ENCODE results near the gene MUC4.
A peak's percentile ranks its signal among the peaks of the same experiment; 100 is the strongest.

Gene MUC4

GRCh38 chr3:195763076-195763830, 48.5 kb downstream of the MUC4 start:
- DNase-seq (ENCODE audit: low read depth, low spot score), result no peak
- no peaks in the 10 kb centered on the region for H3K9me3 ChIP-seq (ENCODE audit: low read depth, low read length)
- H3K4me3 ChIP-seq, result no peak overlapping the region
- H3K36me3 ChIP-seq (ENCODE audit: insufficient read depth, low read length), result no peaks in the 10 kb centered on the region
- no peak overlapping the region for H3K9ac ChIP-seq (ENCODE audit: insufficient read length)
- no peak overlapping the region for H3K27ac ChIP-seq
- TF ChIP-seq POLR2AphosphoS5 (IDR thresholded peaks at IDR 0.05; ENCODE audit: borderline replicate concordance, low read depth, low read length) (no peak), EZH2 (IDR thresholded peaks at IDR 0.05) (no peak), FOXP2 (optimal IDR thresholded peaks at IDR 0.05; ENCODE audit: control extremely low read depth, extremely low read length, insufficient read depth) (no peak)

DNA sequence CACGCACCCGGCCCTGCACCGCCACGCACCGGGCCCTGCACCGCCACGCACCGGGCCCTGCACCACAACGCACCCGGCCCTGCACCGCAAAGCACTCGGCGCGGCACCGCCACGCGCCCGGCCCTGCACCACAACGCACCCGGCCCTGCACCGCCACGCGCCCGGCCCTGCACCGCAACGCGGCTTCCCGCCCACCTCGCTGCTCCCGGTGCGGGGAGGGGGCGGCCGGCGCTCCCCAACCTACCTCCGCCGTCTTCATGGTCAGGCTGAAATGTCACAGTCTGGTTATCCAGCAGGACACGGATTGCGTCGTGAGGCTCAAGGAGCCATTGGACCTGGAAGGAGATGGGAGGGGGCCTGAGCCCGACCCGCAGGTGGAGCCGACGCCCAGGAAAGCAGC, 49.1 kb downstream of the MUC4 start:
- TF ChIP-seq POLR2AphosphoS5 (IDR thresholded peaks at IDR 0.05; ENCODE audit: borderline replicate concordance, low read depth, low read length), result no peak
- Histone ChIP-seq H3K36me3 (ENCODE audit: insufficient read depth, low read length) (no peaks in the 10 kb centered on the region), H3K27ac (no peak overlapping the region), H3K9me3 (ENCODE audit: low read depth, low read length) (no peaks in the 10 kb centered on the region), H3K4me3 (no peak overlapping the region), H3K9ac (ENCODE audit: insufficient read length) (no peak overlapping the region)
- DNase-seq (ENCODE audit: low read depth, low spot score), result no peak

- no peaks in the 10 kb centered on the region for H3K36me3 ChIP-seq (ENCODE audit: insufficient read depth, low read length)
- DNase-seq (ENCODE audit: low read depth, low spot score), result no peak
- H3K4me3 ChIP-seq, result no peak overlapping the region
- H3K9me3 ChIP-seq (ENCODE audit: low read depth, low read length), result no peaks in the 10 kb centered on the region
- TF ChIP-seq FOXP2 (optimal IDR thresholded peaks at IDR 0.05; ENCODE audit: control extremely low read depth, extremely low read length, insufficient read depth), result no peak
- no peak for TF ChIP-seq POLR2AphosphoS5 (IDR thresholded peaks at IDR 0.05; ENCODE audit: borderline replicate concordance, low read depth, low read length)
- TF ChIP-seq EZH2 (IDR thresholded peaks at IDR 0.05), result no peak
- H3K27ac ChIP-seq, result no peak overlapping the region
- H3K9ac ChIP-seq (ENCODE audit: insufficient read length), result no peak overlapping the region
These were observed 49.5 kb downstream of the MUC4 start for GRCh38 chr3:195762249-195762585.

DNA sequence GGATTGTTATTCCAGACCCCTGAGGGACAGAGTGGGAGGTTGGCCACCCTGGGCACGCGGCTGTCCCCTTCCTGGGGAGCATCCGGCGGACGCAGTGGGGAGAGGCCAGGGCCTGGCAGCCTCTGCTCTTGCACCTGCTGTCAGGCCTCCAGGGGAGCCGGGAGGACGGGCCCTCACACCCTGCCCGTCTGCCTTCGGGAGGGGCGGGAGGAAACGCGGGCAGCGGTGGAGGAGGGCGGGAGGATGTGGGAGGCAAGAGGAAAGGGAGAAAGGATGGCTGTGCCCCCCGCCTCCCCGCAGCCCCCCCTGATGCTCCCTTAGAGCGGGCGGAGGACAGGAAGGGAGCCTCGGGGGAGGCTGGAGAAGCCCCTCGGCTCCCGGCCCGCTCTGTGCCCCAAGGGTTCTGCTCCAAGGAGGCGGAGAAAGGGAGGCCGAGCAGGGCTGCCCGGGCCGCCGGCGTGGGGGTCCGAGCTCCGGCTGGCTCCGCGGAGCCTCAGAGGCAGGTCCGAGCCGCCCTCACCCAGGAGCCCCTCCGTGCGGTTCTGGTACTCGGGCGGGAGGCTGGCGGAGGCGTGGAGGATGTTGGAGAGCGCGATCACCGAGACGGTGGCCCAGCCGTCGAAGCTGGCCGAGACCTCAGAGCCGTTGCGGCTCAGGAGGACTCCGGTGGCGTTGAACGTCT, 50.0 kb downstream of the MUC4 start:
- DNase-seq (ENCODE audit: low read depth, low spot score), result no peak
- H3K9me3 ChIP-seq (ENCODE audit: low read depth, low read length), result no peaks in the 10 kb centered on the region
- H3K4me3 ChIP-seq, result no peak overlapping the region
- no peaks in the 10 kb centered on the region for H3K36me3 ChIP-seq (ENCODE audit: insufficient read depth, low read length)
- TF ChIP-seq POLR2AphosphoS5 (IDR thresholded peaks at IDR 0.05; ENCODE audit: borderline replicate concordance, low read depth, low read length) (no peak), FOXP2 (optimal IDR thresholded peaks at IDR 0.05; ENCODE audit: control extremely low read depth, extremely low read length, insufficient read depth) (no peak), EZH2 (IDR thresholded peaks at IDR 0.05) (peak; percentile 21)
- H3K27ac ChIP-seq, result no peak overlapping the region
- no peak overlapping the region for H3K9ac ChIP-seq (ENCODE audit: insufficient read length)

GRCh38 chr3:195761123-195761566, 50.6 kb downstream of the MUC4 start:
- Histone ChIP-seq H3K9ac (ENCODE audit: insufficient read length) (no peak overlapping the region), H3K27ac (no peak overlapping the region), H3K36me3 (ENCODE audit: insufficient read depth, low read length) (no peaks in the 10 kb centered on the region), H3K4me3 (no peak overlapping the region), H3K9me3 (ENCODE audit: low read depth, low read length) (no peaks in the 10 kb centered on the region)
- no peak for DNase-seq (ENCODE audit: low read depth, low spot score)
- TF ChIP-seq EZH2 (IDR thresholded peaks at IDR 0.05), result no peak
- TF ChIP-seq POLR2AphosphoS5 (IDR thresholded peaks at IDR 0.05; ENCODE audit: borderline replicate concordance, low read depth, low read length), result no peak
- TF ChIP-seq FOXP2 (optimal IDR thresholded peaks at IDR 0.05; ENCODE audit: control extremely low read depth, extremely low read length, insufficient read depth), result no peak

DNA sequence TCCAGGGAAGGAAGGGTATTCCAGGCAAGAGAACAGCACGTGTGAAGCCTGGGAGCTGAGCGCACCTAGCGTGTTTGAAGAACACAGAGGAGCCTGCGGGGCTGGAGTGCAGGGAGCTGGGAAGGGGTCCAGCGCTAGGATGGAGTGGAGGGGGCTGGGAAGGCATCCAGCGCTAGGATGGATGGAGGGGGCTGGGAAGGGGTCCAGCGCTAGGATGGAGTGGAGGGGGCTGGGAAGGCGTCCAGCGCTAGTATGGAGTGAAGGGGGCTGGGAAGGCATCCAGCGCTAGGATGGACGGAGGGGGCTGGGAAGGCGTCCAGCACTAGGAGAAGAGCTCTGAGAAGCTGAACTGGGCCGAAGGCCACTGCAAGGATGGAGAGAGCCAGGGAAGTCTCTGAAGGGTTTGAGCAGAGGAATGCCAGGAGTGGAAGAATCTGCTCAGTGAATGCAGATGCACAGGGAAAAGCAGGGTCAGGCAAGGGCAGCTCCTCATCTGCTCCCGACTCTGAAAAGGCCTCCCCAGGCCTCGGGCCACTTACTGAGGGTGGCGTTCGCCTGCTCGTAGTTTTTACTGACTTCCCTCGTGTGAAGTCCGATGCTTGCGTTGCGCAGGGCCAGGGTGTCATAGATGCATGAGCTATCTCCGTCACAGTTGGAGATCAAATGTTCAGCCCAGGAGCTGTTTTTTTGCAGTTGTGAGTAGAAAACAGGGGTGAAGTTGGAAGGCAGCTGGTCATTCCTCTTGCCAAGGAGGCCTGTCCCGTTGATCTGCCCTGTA, 51.2 kb downstream of the MUC4 start:
- H3K9ac ChIP-seq (ENCODE audit: insufficient read length), result no peak overlapping the region
- DNase-seq (ENCODE audit: low read depth, low spot score), result no peak
- TF ChIP-seq POLR2AphosphoS5 (IDR thresholded peaks at IDR 0.05; ENCODE audit: borderline replicate concordance, low read depth, low read length), result no peak
- no peak for TF ChIP-seq EZH2 (IDR thresholded peaks at IDR 0.05)
- TF ChIP-seq FOXP2 (optimal IDR thresholded peaks at IDR 0.05; ENCODE audit: control extremely low read depth, extremely low read length, insufficient read depth), result no peak
- H3K9me3 ChIP-seq (ENCODE audit: low read depth, low read length), result no peaks in the 10 kb centered on the region
- H3K4me3 ChIP-seq, result no peak overlapping the region
- no peaks in the 10 kb centered on the region for H3K36me3 ChIP-seq (ENCODE audit: insufficient read depth, low read length)
- no peak overlapping the region for H3K27ac ChIP-seq

DNA sequence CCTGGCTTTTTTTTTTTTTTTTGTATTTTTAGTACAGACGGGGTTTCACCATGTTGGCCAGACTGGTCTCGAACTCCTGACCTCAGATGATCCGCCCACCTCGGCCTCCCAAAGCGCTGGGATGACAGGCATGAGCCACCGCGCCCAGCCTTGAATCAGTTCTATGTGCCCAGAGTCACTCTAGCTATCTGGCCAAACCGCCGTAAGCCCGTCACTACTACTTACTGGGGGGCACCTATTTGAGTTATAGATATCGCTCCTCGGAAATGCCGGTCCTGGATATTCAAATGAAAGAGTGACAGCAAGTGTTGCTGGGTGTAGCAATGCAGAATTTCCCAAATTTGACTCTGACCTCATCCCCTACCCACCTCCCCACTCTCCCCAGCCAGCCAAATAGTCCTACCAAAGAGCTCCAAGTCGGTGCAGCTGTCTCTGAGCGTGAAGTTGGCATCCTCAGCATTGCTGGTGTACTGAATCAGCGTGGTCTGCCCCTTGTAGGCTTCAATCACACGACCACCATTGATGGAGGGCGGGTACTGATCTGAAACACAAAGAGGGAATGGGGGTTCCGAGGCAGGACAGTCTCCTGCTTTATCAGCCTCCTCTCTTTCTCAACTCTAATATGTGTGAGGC, 52.9 kb downstream of the MUC4 start:
- Histone ChIP-seq H3K27ac (no peak overlapping the region), H3K4me3 (no peak overlapping the region), H3K9me3 (ENCODE audit: low read depth, low read length) (no peaks in the 10 kb centered on the region), H3K36me3 (ENCODE audit: insufficient read depth, low read length) (no peaks in the 10 kb centered on the region), H3K9ac (ENCODE audit: insufficient read length) (no peak overlapping the region)
- no peak for DNase-seq (ENCODE audit: low read depth, low spot score)
- no peak for TF ChIP-seq FOXP2 (optimal IDR thresholded peaks at IDR 0.05; ENCODE audit: control extremely low read depth, extremely low read length, insufficient read depth)
- no peak for TF ChIP-seq POLR2AphosphoS5 (IDR thresholded peaks at IDR 0.05; ENCODE audit: borderline replicate concordance, low read depth, low read length)
- no peak for TF ChIP-seq EZH2 (IDR thresholded peaks at IDR 0.05)

- no peak for TF ChIP-seq POLR2AphosphoS5 (IDR thresholded peaks at IDR 0.05; ENCODE audit: borderline replicate concordance, low read depth, low read length)
- no peak for TF ChIP-seq EZH2 (IDR thresholded peaks at IDR 0.05)
- TF ChIP-seq FOXP2 (optimal IDR thresholded peaks at IDR 0.05; ENCODE audit: control extremely low read depth, extremely low read length, insufficient read depth), result no peak
- H3K27ac ChIP-seq, result no peak overlapping the region
- no peak for DNase-seq (ENCODE audit: low read depth, low spot score)
- no peak overlapping the region for H3K9ac ChIP-seq (ENCODE audit: insufficient read length)
- H3K4me3 ChIP-seq, result no peak overlapping the region
- no peaks in the 10 kb centered on the region for H3K9me3 ChIP-seq (ENCODE audit: low read depth, low read length)
- H3K36me3 ChIP-seq (ENCODE audit: insufficient read depth, low read length), result no peaks in the 10 kb centered on the region
These were observed 53.9 kb downstream of the MUC4 start for GRCh38 chr3:195757827-195758226.

All from SK-N-MC (cell line).